H9 (cell line): ENCODE measurements around the gene UNC93A. TPM values are rescaled to one million over a fixed set of nuclear protein-coding genes. Genes with fewer than 3 reads are reported as not detected.

ENCODE experiments used
- DNase-seq: peaks from one replicate; pipeline ENCODE4 v3.0.0-alpha.2; 2017
- H2AFZ ChIP-seq: one replicate; pipeline ENCODE4 v1.6.1; 2013; ENCODE audit warnings: mild to moderate bottlenecking, low read length, control low read depth, moderate library complexity
- H2AK5ac ChIP-seq: 2 replicates; pipeline ENCODE4 v1.6.1; 2013; ENCODE audit warnings: low read length, control low read depth, mixed read lengths; ENCODE audit not compliant: insufficient read length
- H2BK120ac ChIP-seq: one replicate; pipeline ENCODE4 v1.6.1; 2013; ENCODE audit warnings: low read depth, mild to moderate bottlenecking, low read length, control low read depth, inconsistent platforms; ENCODE audit not compliant: poor library complexity, severe bottlenecking
- H2BK12ac ChIP-seq: 2 replicates; pipeline ENCODE4 v1.6.1; 2013; ENCODE audit warnings: low read length, control low read depth, mixed read lengths, low read depth; ENCODE audit not compliant: insufficient read length
- H2BK15ac ChIP-seq: 2 replicates; pipeline ENCODE4 v1.6.1; 2013; ENCODE audit warnings: low read depth, low read length, control low read depth
- H2BK20ac ChIP-seq: one replicate; pipeline ENCODE4 v1.6.1; 2013; ENCODE audit warnings: low read depth, mild to moderate bottlenecking, low read length, control low read depth, inconsistent platforms; ENCODE audit not compliant: poor library complexity, severe bottlenecking
- H2BK5ac ChIP-seq: 2 replicates; pipeline ENCODE4 v1.6.1; 2013; ENCODE audit warnings: low read length, control low read depth, mixed read lengths; ENCODE audit not compliant: insufficient read length
- H3K14ac ChIP-seq: 2 replicates; pipeline ENCODE4 v1.6.1; 2013; ENCODE audit warnings: low read length, control low read depth; ENCODE audit not compliant: insufficient read depth
- H3K18ac ChIP-seq: 2 replicates; pipeline ENCODE4 v1.6.1; 2013; ENCODE audit warnings: low read depth, mild to moderate bottlenecking, mixed read lengths, low read length, control low read depth; ENCODE audit not compliant: insufficient read length
- H3K23ac ChIP-seq: 2 replicates; pipeline ENCODE4 v1.6.1; 2013; ENCODE audit warnings: low read length, control low read depth, mixed read lengths, low read depth; ENCODE audit not compliant: insufficient read length
- H3K23me2 ChIP-seq: 2 replicates; pipeline ENCODE4 v1.6.1; 2013; ENCODE audit warnings: low read depth, mild to moderate bottlenecking, mixed read lengths, low read length, control low read depth; ENCODE audit not compliant: insufficient read length, poor library complexity, severe bottlenecking
- H3K27ac ChIP-seq: 2 replicates; pipeline ENCODE4 v1.5.1; 2013; ENCODE audit warnings: low read length, control low read depth, mixed read lengths, low read depth; ENCODE audit not compliant: insufficient read length
- H3K27me3 ChIP-seq: 2 replicates; pipeline ENCODE4 v1.6.1; 2013; ENCODE audit warnings: low read length, control low read depth, inconsistent platforms; ENCODE audit not compliant: insufficient read depth
- H3K4ac ChIP-seq: 2 replicates; pipeline ENCODE4 v1.6.1; 2013; ENCODE audit warnings: low read depth, mild to moderate bottlenecking, control low read depth, inconsistent platforms, low read length, moderate library complexity
- H3K4me1 ChIP-seq: 2 replicates; pipeline ENCODE4 v1.6.1; 2013; ENCODE audit warnings: low read length, control low read depth, inconsistent platforms; ENCODE audit not compliant: insufficient read depth
- H3K4me2 ChIP-seq: 2 replicates; pipeline ENCODE4 v1.6.1; 2013; ENCODE audit warnings: low read length, control low read depth, mixed read lengths; ENCODE audit not compliant: insufficient read length, insufficient read depth
- H3K56ac ChIP-seq: 2 replicates; pipeline ENCODE4 v1.6.1; 2013; ENCODE audit warnings: low read depth, mild to moderate bottlenecking, mixed read lengths, low read length, control low read depth; ENCODE audit not compliant: insufficient read length
- H3K79me1 ChIP-seq: 2 replicates; pipeline ENCODE4 v1.6.1; 2013; ENCODE audit warnings: low read depth, mild to moderate bottlenecking, moderate library complexity, low read length, control low read depth, inconsistent platforms; ENCODE audit not compliant: insufficient read depth, poor library complexity, severe bottlenecking
- H3K79me2 ChIP-seq: 2 replicates; pipeline ENCODE4 v1.6.1; 2013; ENCODE audit warnings: low read length, control low read depth, inconsistent platforms; ENCODE audit not compliant: insufficient read depth
- H3K9ac ChIP-seq: 2 replicates; pipeline ENCODE4 v1.6.1; 2013; ENCODE audit warnings: low read length, control low read depth, mixed read lengths; ENCODE audit not compliant: insufficient read length; ENCODE audit errors: extremely low read depth
- H3K9me3 ChIP-seq: one replicate; pipeline ENCODE4 v1.6.1; 2013; ENCODE audit warnings: low read depth, low read length, inconsistent platforms; ENCODE audit not compliant: control insufficient read depth
- H3T11ph ChIP-seq: one replicate; pipeline ENCODE4 v1.6.1; 2013; ENCODE audit warnings: mild to moderate bottlenecking, low read length, control low read depth, inconsistent platforms
- H4K20me1 ChIP-seq: one replicate; pipeline ENCODE4 v1.6.1; 2013; ENCODE audit not compliant: control insufficient read depth, insufficient read length, insufficient read depth
- H4K5ac ChIP-seq: 2 replicates; pipeline ENCODE4 v1.6.1; 2013; ENCODE audit warnings: low read depth, mild to moderate bottlenecking, mixed read lengths, low read length, control low read depth; ENCODE audit not compliant: insufficient read length
- H4K8ac ChIP-seq: replicated peaks from 2 replicates; pipeline ENCODE4 v1.6.1; 2013; ENCODE audit warnings: low read length, control low read depth, mixed read lengths, low read depth; ENCODE audit not compliant: insufficient read length
- H4K91ac ChIP-seq: 2 replicates; pipeline ENCODE4 v1.6.1; 2013; ENCODE audit warnings: low read depth, mild to moderate bottlenecking, moderate library complexity, mixed read lengths, low read length, control low read depth; ENCODE audit not compliant: insufficient read length
- H3K27ac Mint-ChIP-seq, 3 experiments: 2 replicates in 2 of 3; 3 replicates in 1 of 3; pipeline ENCODE4 v1.8.0; 2020 to 2021; ENCODE audit warnings: mixed read lengths in 3 of 3, mild to moderate bottlenecking in 1 of 3, moderate library complexity in 1 of 3
- H3K27me3 Mint-ChIP-seq: 2 replicates; pipeline ENCODE4 v1.8.0; 2021; ENCODE audit warnings: low read depth, mild to moderate bottlenecking, moderate library complexity, mixed read lengths
- H3K36me3 Mint-ChIP-seq, 3 experiments: 2 replicates in 2 of 3; 3 replicates in 1 of 3; pipeline ENCODE4 v1.8.0; 2020 to 2021; ENCODE audit warnings: low read depth in 3 of 3, mixed read lengths in 3 of 3; ENCODE audit not compliant: insufficient read depth in 1 of 3
- H3K4me1 Mint-ChIP-seq, 2 experiments: 2 replicates each; pipeline ENCODE4 v1.8.0; 2020; ENCODE audit warnings: mixed read lengths in 2 of 2
- H3K4me3 Mint-ChIP-seq, 2 experiments: 2 replicates in 1 of 2; 3 replicates in 1 of 2; pipeline ENCODE4 v1.8.0; 2020 to 2021; ENCODE audit warnings: mild to moderate bottlenecking in 2 of 2, mixed read lengths in 2 of 2, moderate library complexity in 1 of 2
- H3K9me3 Mint-ChIP-seq, 2 experiments: 2 replicates in 1 of 2; 3 replicates in 1 of 2; pipeline ENCODE4 v1.8.0; 2020; ENCODE audit warnings: mild to moderate bottlenecking in 2 of 2, mixed read lengths in 2 of 2, moderate library complexity in 1 of 2
- CTCF ChIP-seq: fragments of 200-600 bp; sonication (generic); conservative IDR thresholded peaks from 3 replicates; pipeline ENCODE4 v1.8.0; 2021; ENCODE audit warnings: antibody characterized with exemption, mild to moderate bottlenecking
- WGBS: extraction: QIAGEN DNeasy Blood & Tissue Kit; methylation state at CpG from one replicate; pipeline ENCODE4 v1.1.7; 2013; ENCODE audit warnings: missing lambda C conversion rate, low lambda C conversion rate, mixed read lengths; ENCODE audit not compliant: insufficient read length; ENCODE audit errors: extremely low coverage; 5-methylcytosine and 5-hydroxymethylcytosine counted together
- total RNA-seq: library from RNA; stranded (reverse); gene quantifications from 2 replicates; pipeline ENCODE4 v1.2.1, GENCODE V29; 2021

Gene UNC93A
- total RNA-seq, 1 experiment from 2014 or later, result 0.70 TPM

- H3K27me3 ChIP-seq, result no peaks in the 10 kb centered on the region
- no CpG with 5 or more reads among the region's 14 CpGs for WGBS
- H4K5ac ChIP-seq, result no peak overlapping the region
- no peak overlapping the region for H2BK20ac ChIP-seq
- no peak overlapping the region for H3K56ac ChIP-seq
- H3K9ac ChIP-seq, result no peak overlapping the region
- H3K9me3 ChIP-seq, result no peaks in the 10 kb centered on the region
- no peak for DNase-seq
- no peak overlapping the region for H2BK15ac ChIP-seq
- no peak overlapping the region for H3K23ac ChIP-seq
- Mint-ChIP-seq H3K4me3 (no peak overlapping the region), H3K27ac (no peak overlapping the region), H3K27me3 (peaks cover 13% of the 10 kb centered on the region), H3K9me3 (no peaks in the 10 kb centered on the region; a peak in 1 of 5 replicates), H3K36me3 (no peaks in the 10 kb centered on the region), H3K4me1 (peaks cover 0 to 4% of the 10 kb centered on the region in 2 experiments; a peak in 1 of 4 replicates)
- no peak overlapping the region for H3T11ph ChIP-seq
- no peak overlapping the region for H4K91ac ChIP-seq
- H3K79me1 ChIP-seq, result no peaks in the 10 kb centered on the region
- no peak overlapping the region for H4K8ac ChIP-seq
- no peak overlapping the region for H2BK12ac ChIP-seq
- no peak overlapping the region for H2AK5ac ChIP-seq
- no peak overlapping the region for H2BK5ac ChIP-seq
- TF ChIP-seq CTCF, result no peak
- H3K4me1 ChIP-seq, result no peaks in the 10 kb centered on the region; the same call in 1 of the 2 replicates
- H2AFZ ChIP-seq, result no peak overlapping the region
- no peaks in the 10 kb centered on the region for H3K79me2 ChIP-seq
- H3K4ac ChIP-seq, result no peak overlapping the region
- H4K20me1 ChIP-seq, result no peaks in the 10 kb centered on the region
- no peak overlapping the region for H3K4me2 ChIP-seq
- no peak overlapping the region for H3K27ac ChIP-seq
- H3K23me2 ChIP-seq, result no peaks in the 10 kb centered on the region
- H3K14ac ChIP-seq, result no peak overlapping the region
- no peak overlapping the region for H3K18ac ChIP-seq
- no peak overlapping the region for H2BK120ac ChIP-seq
These were observed 51.9 kb downstream of the UNC93A start for GRCh38 chr6:167342879-167343610.
